ENCODE data around the gene AKAP8.
"Not testable (repeated sequence)": the region's sequence is repeated elsewhere in the genome, so short reads cannot be mapped to it uniquely, and the experiment has no call there.

The AKAP8 gene

GRCh38 chr19:15371786-15372380 lies 7.7 kb downstream of the AKAP8 start:
- DNase-seq = no peak

GRCh38 chr19:15371119-15371518 lies 8.5 kb downstream of the AKAP8 start:
- no peak for DNase-seq

GRCh38 chr19:15369594-15369891 lies 10.0 kb downstream of the AKAP8 start:
- no peak for DNase-seq

- DNase-seq = no peak
These were observed 10.6 kb downstream of the AKAP8 start for GRCh38 chr19:15368798-15369593.

- DNase-seq = no peak
These were observed 11.4 kb downstream of the AKAP8 start for GRCh38 chr19:15368051-15368632.

- no peak for DNase-seq
These were observed 12.1 kb downstream of the AKAP8 start for GRCh38 chr19:15367439-15367838.

- DNase-seq = no peak
These were observed 14.3 kb downstream of the AKAP8 start for GRCh38 chr19:15365264-15365663.

- DNase-seq = not testable (repeated sequence)
These were observed 15.8 kb downstream of the AKAP8 start for GRCh38 chr19:15363791-15364190.

GRCh38 chr19:15363048-15363447 lies 16.5 kb downstream of the AKAP8 start:
- not testable (repeated sequence) for DNase-seq

- DNase-seq = not testable (repeated sequence)
These were observed 19.6 kb downstream of the AKAP8 start for GRCh38 chr19:15360015-15360414.

- DNase-seq = no peak
These were observed 20.7 kb downstream of the AKAP8 start for GRCh38 chr19:15358918-15359317.

GRCh38 chr19:15357906-15358305 lies 21.7 kb downstream of the AKAP8 start:
- no peak for DNase-seq

- DNase-seq = no peak
These were observed 24.9 kb downstream of the AKAP8 start for GRCh38 chr19:15354566-15355296.

GRCh38 chr19:15353908-15354307 lies 25.7 kb downstream of the AKAP8 start:
- DNase-seq = no peak

GRCh38 chr19:15352535-15352934 lies 27.1 kb downstream of the AKAP8 start:
- not testable (repeated sequence) for DNase-seq

- DNase-seq = not testable (repeated sequence)
These were observed 38.3 kb downstream of the AKAP8 start for GRCh38 chr19:15341328-15341727.

GRCh38 chr19:15340086-15340485 lies 39.5 kb downstream of the AKAP8 start:
- DNase-seq = no peak

GRCh38 chr19:15337202-15337601 lies 42.4 kb downstream of the AKAP8 start:
- DNase-seq = no peak

- not testable (repeated sequence) for DNase-seq
These were observed 43.6 kb downstream of the AKAP8 start for GRCh38 chr19:15335992-15336391.

- DNase-seq = no peak
These were observed 47.1 kb downstream of the AKAP8 start, which contains the start of gene BRD4 for GRCh38 chr19:15332311-15332996. Gene BRD4 (minus strand): TSS chr19:15332539. CDS start chr19:15273099, 59,440 bp downstream.

- DNase-seq = no peak
These were observed 47.9 kb downstream of the AKAP8 start for GRCh38 chr19:15331419-15332310.
